Measurements from ENCODE around the gene TLE1.
A peak's percentile ranks its signal among the peaks of the same experiment; 100 is the strongest.
"Not testable (repeated sequence)": the region's sequence is repeated elsewhere in the genome, so short reads cannot be mapped to it uniquely, and the experiment has no call there.

Gene TLE1

GRCh38 chr9:81689343-81690175 lies at the start of gene TLE1:
TSS of gene TLE1 (minus strand) at chr9:81689547. CDS start at chr9:81688240, 1,307 bp downstream.
- TF ChIP-seq CTCF (conservative IDR thresholded peaks at IDR 0.05) = no peak
- TF ChIP-seq ZFX (IDR thresholded peaks at IDR 0.05) = no peak
- H3K27ac ChIP-seq = peak within 1 kb of the TSS; percentile 89

GRCh38 chr9:81737871-81738507 lies 48.6 kb upstream of the TLE1 start:
- peak overlapping the region; percentile 32; the same call in 1 of the 2 replicates for H3K27ac ChIP-seq
- TF ChIP-seq ZFX (IDR thresholded peaks at IDR 0.05) (no peak), CTCF (conservative IDR thresholded peaks at IDR 0.05) (no peak)

GRCh38 chr9:81730498-81730897 lies 41.2 kb upstream of the TLE1 start:
- H3K27ac ChIP-seq = not testable (repeated sequence)

- TF ChIP-seq ZFX (IDR thresholded peaks at IDR 0.05) (no peak), CTCF (conservative IDR thresholded peaks at IDR 0.05) (no peak)
- no peak overlapping the region for H3K27ac ChIP-seq
Observed at GRCh38 chr9:81729135-81729534, 39.8 kb upstream of the TLE1 start.

GRCh38 chr9:81724242-81724889 lies 35.0 kb upstream of the TLE1 start:
- TF ChIP-seq CTCF (conservative IDR thresholded peaks at IDR 0.05) = no peak
- TF ChIP-seq ZFX (IDR thresholded peaks at IDR 0.05) = no peak
- H3K27ac ChIP-seq = peak overlapping the region; percentile 65

- TF ChIP-seq ZFX (IDR thresholded peaks at IDR 0.05) (no peak), CTCF (conservative IDR thresholded peaks at IDR 0.05) (no peak)
- H3K27ac ChIP-seq = no peak overlapping the region
Observed at GRCh38 chr9:81722277-81722676, 32.9 kb upstream of the TLE1 start.

- no peak for TF ChIP-seq ZFX (IDR thresholded peaks at IDR 0.05)
- TF ChIP-seq CTCF (conservative IDR thresholded peaks at IDR 0.05) = no peak
- peak overlapping the region; percentile 46 for H3K27ac ChIP-seq
Observed at GRCh38 chr9:81720450-81721086, 31.2 kb upstream of the TLE1 start.
